SK-N-SH (cell line): ENCODE data around the gene DEPDC4.

ENCODE experiments used
- CTCF ChIP-seq: fragments of 200-600 bp; sonication (generic); IDR thresholded peaks from 2 replicates; pipeline ENCODE4 v1.6.1; 2017; ENCODE audit warnings: antibody characterized with exemption, mild to moderate bottlenecking, moderate library complexity
- EZH2phosphoT487 ChIP-seq: fragments of 200-600 bp; sonication (generic); IDR thresholded peaks from 2 replicates; pipeline ENCODE4 v1.6.1; 2017; ENCODE audit warnings: low read depth, mixed run types, mild to moderate bottlenecking, antibody characterized with exemption, moderate library complexity, borderline replicate concordance
- FOXJ3 ChIP-seq: sonication (generic); formaldehyde crosslinking; IDR thresholded peaks from 2 replicates; pipeline ENCODE4 v1.5.1; 2020; ENCODE audit warnings: mild to moderate bottlenecking, missing genetic modification reagents
- FOXM1 ChIP-seq: IDR thresholded peaks from 2 replicates; pipeline ENCODE4 v1.4.0; 2012; ENCODE audit warnings: low read depth, mild to moderate bottlenecking
- GABPA ChIP-seq: IDR thresholded peaks from 2 replicates; pipeline ENCODE4 v1.4.0; 2012; ENCODE audit warnings: low read depth, mild to moderate bottlenecking
- GATA2 ChIP-seq: sonication (generic); formaldehyde crosslinking; IDR thresholded peaks from 2 replicates; pipeline ENCODE4 v1.5.0; 2020; ENCODE audit warnings: mild to moderate bottlenecking, missing genetic modification reagents
- MAX ChIP-seq: IDR thresholded peaks from 2 replicates; pipeline ENCODE4 v1.4.0; 2012; ENCODE audit warnings: low read depth
- POLR2AphosphoS5 ChIP-seq: IDR thresholded peaks from 2 replicates; pipeline ENCODE4 v1.6.1; 2012; ENCODE audit warnings: low read depth, low read length
- USF1 ChIP-seq: IDR thresholded peaks from 2 replicates; pipeline ENCODE4 v1.4.0; 2012; ENCODE audit warnings: low read depth, borderline replicate concordance
- YY1 ChIP-seq: IDR thresholded peaks from 2 replicates; pipeline ENCODE4 v1.4.0; 2012; ENCODE audit warnings: low read depth, mild to moderate bottlenecking
- TF ChIP-seq, protein P1 (sequence below): IDR thresholded peaks from 2 replicates; pipeline ENCODE4 v1.6.1; 2012; ENCODE audit warnings: mild to moderate bottlenecking, low read depth, low read length, moderate library complexity

- TF ChIP-seq MAX (no peak), EZH2phosphoT487 (no peak), FOXJ3 (no peak), POLR2AphosphoS5 (no peak), CTCF (no peak), FOXM1 (no peak), GABPA (no peak), GATA2 (CRISPR knock-in tag) (no peak), USF1 (no peak), YY1 (no peak)
- TF ChIP-seq, protein P1, sequence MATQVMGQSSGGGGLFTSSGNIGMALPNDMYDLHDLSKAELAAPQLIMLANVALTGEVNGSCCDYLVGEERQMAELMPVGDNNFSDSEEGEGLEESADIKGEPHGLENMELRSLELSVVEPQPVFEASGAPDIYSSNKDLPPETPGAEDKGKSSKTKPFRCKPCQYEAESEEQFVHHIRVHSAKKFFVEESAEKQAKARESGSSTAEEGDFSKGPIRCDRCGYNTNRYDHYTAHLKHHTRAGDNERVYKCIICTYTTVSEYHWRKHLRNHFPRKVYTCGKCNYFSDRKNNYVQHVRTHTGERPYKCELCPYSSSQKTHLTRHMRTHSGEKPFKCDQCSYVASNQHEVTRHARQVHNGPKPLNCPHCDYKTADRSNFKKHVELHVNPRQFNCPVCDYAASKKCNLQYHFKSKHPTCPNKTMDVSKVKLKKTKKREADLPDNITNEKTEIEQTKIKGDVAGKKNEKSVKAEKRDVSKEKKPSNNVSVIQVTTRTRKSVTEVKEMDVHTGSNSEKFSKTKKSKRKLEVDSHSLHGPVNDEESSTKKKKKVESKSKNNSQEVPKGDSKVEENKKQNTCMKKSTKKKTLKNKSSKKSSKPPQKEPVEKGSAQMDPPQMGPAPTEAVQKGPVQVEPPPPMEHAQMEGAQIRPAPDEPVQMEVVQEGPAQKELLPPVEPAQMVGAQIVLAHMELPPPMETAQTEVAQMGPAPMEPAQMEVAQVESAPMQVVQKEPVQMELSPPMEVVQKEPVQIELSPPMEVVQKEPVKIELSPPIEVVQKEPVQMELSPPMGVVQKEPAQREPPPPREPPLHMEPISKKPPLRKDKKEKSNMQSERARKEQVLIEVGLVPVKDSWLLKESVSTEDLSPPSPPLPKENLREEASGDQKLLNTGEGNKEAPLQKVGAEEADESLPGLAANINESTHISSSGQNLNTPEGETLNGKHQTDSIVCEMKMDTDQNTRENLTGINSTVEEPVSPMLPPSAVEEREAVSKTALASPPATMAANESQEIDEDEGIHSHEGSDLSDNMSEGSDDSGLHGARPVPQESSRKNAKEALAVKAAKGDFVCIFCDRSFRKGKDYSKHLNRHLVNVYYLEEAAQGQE: no peak
Observed at GRCh38 chr12:100211698-100212097, 55.2 kb downstream of the DEPDC4 start.
